ENCODE results near the gene SLC23A2. TPM values are rescaled to one million over a fixed set of nuclear protein-coding genes. Genes with fewer than 3 reads are reported as not detected.
"Not testable (repeated sequence)": the region's sequence is repeated elsewhere in the genome, so short reads cannot be mapped to it uniquely, and the experiment has no call there.

Gene SLC23A2
- total RNA-seq, 4 donors from 2014 or later, result 10.5 to 29.0 (median 20.4) TPM

DNA sequence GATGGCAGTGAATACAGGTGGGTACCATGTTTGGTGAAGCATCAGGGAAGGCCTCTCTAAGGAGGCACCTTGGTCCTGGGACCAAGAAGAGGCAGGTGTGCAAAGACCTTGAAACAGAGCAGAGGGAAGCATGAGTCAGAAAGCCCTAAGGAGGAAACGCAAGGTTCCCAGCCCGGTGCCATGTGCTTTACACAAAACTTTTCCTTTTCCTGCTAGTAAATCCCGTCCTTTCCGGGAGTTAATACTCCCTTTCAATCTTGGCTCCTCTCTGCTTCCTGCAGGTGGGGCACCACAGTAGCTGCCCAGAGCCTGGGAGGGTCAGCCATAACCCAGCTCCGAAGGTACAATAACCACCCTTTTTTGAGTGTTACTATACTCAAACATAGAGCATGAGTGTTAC is 19.4 kb upstream of the SLC23A2 start:
- TF ChIP-seq EP300 (IDR thresholded peaks at IDR 0.05), result no peak
- TF ChIP-seq, protein P1, sequence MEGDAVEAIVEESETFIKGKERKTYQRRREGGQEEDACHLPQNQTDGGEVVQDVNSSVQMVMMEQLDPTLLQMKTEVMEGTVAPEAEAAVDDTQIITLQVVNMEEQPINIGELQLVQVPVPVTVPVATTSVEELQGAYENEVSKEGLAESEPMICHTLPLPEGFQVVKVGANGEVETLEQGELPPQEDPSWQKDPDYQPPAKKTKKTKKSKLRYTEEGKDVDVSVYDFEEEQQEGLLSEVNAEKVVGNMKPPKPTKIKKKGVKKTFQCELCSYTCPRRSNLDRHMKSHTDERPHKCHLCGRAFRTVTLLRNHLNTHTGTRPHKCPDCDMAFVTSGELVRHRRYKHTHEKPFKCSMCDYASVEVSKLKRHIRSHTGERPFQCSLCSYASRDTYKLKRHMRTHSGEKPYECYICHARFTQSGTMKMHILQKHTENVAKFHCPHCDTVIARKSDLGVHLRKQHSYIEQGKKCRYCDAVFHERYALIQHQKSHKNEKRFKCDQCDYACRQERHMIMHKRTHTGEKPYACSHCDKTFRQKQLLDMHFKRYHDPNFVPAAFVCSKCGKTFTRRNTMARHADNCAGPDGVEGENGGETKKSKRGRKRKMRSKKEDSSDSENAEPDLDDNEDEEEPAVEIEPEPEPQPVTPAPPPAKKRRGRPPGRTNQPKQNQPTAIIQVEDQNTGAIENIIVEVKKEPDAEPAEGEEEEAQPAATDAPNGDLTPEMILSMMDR (IDR thresholded peaks at IDR 0.05), result no peak
- no peak for TF ChIP-seq POLR2AphosphoS5 (IDR thresholded peaks at IDR 0.05)
- no peak for TF ChIP-seq POLR2A (IDR thresholded peaks at IDR 0.05)
- Histone ChIP-seq H3K4me3 (no peak overlapping the region), H3K4me1 (no peaks in the 10 kb centered on the region), H3K27ac (no peak overlapping the region), H3K36me3 (no peaks in the 10 kb centered on the region), H3K9me3 (no peaks in the 10 kb centered on the region), H3K27me3 (no peaks in the 10 kb centered on the region)
- DNase-seq (ENCODE audit: low spot score in 2 of 2), result no peak
- 66% methylated on average over 5 of the region's 5 CpGs for WGBS

GRCh38 chr20:5013682-5014447 is 12.6 kb upstream of the SLC23A2 start:
- 81% methylated on average over 8 of the region's 8 CpGs for WGBS
- H3K27ac ChIP-seq, result no peak overlapping the region
- H3K4me3 ChIP-seq, result no peak overlapping the region
- no peaks in the 10 kb centered on the region for H3K4me1 ChIP-seq
- H3K9me3 ChIP-seq, result no peaks in the 10 kb centered on the region
- TF ChIP-seq POLR2A (IDR thresholded peaks at IDR 0.05), result no peak
- no peak for TF ChIP-seq POLR2AphosphoS5 (IDR thresholded peaks at IDR 0.05)
- TF ChIP-seq EP300 (IDR thresholded peaks at IDR 0.05), result no peak
- TF ChIP-seq, protein P1 (IDR thresholded peaks at IDR 0.05), result no peak
- no peaks in the 10 kb centered on the region for H3K36me3 ChIP-seq
- DNase-seq (ENCODE audit: low spot score in 2 of 2), result no peak
- no peaks in the 10 kb centered on the region for H3K27me3 ChIP-seq

GRCh38 chr20:5008759-5009158 is 7.4 kb upstream of the SLC23A2 start:
- Histone ChIP-seq H3K27me3 (no peaks in the 10 kb centered on the region), H3K27ac (no peak overlapping the region), H3K4me1 (no peaks in the 10 kb centered on the region), H3K36me3 (no peaks in the 10 kb centered on the region), H3K9me3 (no peaks in the 10 kb centered on the region), H3K4me3 (no peak overlapping the region)
- no peak for DNase-seq (ENCODE audit: low spot score in 2 of 2)
- WGBS, result 28% methylated on average over 5 of the region's 5 CpGs
- no peak for TF ChIP-seq EP300 (IDR thresholded peaks at IDR 0.05)
- TF ChIP-seq, protein P1 (IDR thresholded peaks at IDR 0.05), result no peak
- no peak for TF ChIP-seq POLR2A (IDR thresholded peaks at IDR 0.05)
- no peak for TF ChIP-seq POLR2AphosphoS5 (IDR thresholded peaks at IDR 0.05)

- 62% methylated on average over 4 of the region's 4 CpGs for WGBS
- Histone ChIP-seq H3K36me3 (no peaks in the 10 kb centered on the region), H3K27me3 (no peaks in the 10 kb centered on the region), H3K9me3 (no peaks in the 10 kb centered on the region), H3K4me3 (no peak overlapping the region), H3K27ac (no peak overlapping the region), H3K4me1 (peaks cover 12% of the 10 kb centered on the region)
- DNase-seq (ENCODE audit: low spot score in 2 of 2), result no peak
- no peak for TF ChIP-seq POLR2AphosphoS5 (IDR thresholded peaks at IDR 0.05)
- TF ChIP-seq, protein P1 (IDR thresholded peaks at IDR 0.05), result no peak
- no peak for TF ChIP-seq POLR2A (IDR thresholded peaks at IDR 0.05)
- no peak for TF ChIP-seq EP300 (IDR thresholded peaks at IDR 0.05)
Observed at GRCh38 chr20:5005326-5005725, 4.0 kb upstream of the SLC23A2 start.

GRCh38 chr20:5004825-5005224 is 3.5 kb upstream of the SLC23A2 start:
- H3K4me3 ChIP-seq; H3K27ac ChIP-seq; H3K36me3 ChIP-seq; H3K27me3 ChIP-seq; DNase-seq (ENCODE audit: low spot score in 2 of 2); H3K9me3 ChIP-seq: not testable (repeated sequence)
- 94% methylated on average over 8 of the region's 8 CpGs for WGBS
- H3K4me1 ChIP-seq, result peaks cover 17% of the 10 kb centered on the region

Measured in suprapubic skin (tissue), 4 donors.